ENCODE measurements around the gene PTGDS.

The PTGDS gene

DNA sequence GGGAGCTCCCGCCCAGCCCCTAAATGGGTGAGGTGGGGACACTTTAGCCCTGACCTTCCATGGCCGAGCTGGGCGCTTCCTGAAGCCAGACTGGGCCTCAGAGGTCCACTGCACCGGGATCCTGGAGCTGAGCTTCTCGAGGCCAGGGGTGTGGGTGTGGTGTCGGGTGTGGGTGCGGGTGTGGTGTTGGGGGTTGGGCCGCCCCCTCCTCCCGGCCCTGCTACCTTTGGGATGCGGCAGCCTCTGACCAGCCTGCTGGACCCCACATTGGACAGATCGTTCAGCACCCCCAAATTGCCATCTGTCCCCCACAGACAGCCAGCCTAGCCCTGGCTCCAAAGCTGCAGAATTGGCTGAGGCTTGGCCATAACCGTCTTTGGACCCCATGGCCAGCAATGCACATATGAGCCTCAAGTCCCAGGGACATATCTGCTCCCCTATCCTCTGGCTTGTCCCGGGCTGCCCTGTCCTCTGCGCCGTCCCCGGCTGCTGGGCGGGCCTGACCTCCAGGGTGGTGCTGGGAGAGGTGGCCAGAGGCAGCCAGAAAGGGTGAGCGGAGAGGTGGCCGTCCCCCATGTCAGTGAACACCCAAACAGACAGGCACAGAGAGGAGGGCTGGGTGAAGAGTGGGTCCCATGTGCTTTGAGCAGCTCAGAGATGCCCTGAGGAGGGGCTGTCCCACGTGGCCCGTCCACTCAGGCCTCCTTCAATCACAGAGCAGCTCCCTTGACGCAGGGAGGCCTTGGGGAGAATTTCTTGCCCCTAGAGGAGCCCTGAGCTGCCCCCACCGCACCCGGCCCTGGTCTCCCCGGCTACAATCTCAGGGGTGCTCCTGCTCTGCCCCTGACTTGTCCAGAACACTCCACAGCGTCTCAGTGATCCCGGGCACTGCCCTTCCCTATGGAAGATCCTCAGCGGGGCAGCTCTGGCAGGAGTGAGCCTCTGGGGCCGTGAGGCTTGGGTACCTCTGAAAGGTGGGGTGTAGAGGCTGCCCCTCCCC lies 3.4 kb upstream of the PTGDS start:
- no peak for DNase-seq (ENCODE audit: low read depth)

DNA sequence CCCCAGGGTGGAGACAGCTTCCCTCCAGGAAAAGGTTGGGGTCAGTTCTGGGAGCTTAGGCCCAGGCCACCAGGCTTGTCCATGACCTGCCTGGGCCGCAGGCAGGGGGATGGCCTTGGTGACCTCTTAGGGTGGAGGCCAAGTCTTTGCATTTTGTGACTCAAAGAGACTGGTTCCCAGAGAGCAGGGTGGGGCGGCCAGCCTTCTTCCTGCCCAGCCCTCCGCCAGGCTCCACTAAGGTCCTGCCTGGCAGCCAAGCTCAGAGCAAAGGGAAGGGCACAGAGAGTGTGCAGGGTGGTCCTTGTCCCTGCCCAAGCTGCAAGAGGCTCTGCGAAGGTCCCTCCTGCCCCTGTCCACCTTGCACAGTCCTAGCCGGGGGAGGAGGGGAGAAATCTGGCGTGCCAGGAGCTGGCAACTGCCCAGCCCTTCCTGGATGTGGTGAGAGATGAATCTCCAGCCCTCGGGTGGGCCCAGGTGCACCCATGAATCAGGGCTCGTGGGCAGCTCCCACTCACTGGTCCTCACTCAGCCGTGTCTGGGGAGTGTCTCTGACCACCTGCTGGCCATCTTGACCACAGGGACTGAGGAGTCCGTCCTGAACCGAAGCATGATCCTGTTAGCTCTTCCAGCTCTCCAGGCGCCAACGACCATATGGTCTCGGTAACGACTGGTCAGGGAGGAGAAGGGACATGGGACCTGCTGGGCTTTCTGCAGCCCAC lies 2.3 kb upstream of the PTGDS start:
- DNase-seq (ENCODE audit: low read depth), result no peak

DNA sequence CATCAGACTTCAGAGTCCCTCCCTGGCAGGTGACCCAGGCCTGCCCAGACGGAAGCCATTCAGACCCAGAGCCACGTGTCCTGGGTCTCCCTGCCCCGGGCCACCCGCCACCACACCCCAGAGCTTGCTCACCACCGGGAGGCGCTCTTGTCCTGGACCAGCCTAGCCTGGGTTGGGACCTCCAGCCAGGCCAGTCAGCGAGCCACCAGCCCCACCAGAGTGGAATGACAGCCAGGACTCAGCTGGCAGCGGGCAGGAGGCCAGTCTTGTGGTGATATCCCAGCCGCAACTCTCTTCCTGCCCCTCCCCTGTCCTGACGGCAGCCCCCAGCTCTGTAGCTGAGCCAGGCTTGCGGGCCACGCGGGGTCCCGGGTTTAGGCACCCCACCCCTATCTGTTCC lies 1.7 kb upstream of the PTGDS start:
- DNase-seq (ENCODE audit: low read depth), result no peak

DNA sequence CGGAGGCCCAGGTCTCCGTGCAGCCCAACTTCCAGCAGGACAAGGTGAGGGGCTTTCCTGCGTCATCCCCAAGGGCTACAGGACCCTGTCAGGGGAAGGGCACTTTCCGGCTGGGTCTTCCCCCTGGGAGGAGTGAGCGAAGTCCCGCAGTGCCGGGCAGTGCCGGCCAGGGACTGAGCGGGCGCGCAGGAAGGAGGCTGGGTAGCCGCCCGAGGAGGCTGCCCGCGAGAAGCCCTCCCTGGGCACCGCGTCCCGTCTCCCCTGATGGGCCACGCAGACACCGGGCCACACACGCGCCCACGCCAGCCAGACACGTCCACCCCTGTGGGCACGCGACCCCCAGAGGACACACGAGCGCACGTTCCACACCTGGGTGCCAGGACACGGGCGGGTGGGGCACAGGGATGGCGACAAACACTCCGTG lies 357 bp downstream of the PTGDS start:
- no peak for DNase-seq (ENCODE audit: low read depth)

DNA sequence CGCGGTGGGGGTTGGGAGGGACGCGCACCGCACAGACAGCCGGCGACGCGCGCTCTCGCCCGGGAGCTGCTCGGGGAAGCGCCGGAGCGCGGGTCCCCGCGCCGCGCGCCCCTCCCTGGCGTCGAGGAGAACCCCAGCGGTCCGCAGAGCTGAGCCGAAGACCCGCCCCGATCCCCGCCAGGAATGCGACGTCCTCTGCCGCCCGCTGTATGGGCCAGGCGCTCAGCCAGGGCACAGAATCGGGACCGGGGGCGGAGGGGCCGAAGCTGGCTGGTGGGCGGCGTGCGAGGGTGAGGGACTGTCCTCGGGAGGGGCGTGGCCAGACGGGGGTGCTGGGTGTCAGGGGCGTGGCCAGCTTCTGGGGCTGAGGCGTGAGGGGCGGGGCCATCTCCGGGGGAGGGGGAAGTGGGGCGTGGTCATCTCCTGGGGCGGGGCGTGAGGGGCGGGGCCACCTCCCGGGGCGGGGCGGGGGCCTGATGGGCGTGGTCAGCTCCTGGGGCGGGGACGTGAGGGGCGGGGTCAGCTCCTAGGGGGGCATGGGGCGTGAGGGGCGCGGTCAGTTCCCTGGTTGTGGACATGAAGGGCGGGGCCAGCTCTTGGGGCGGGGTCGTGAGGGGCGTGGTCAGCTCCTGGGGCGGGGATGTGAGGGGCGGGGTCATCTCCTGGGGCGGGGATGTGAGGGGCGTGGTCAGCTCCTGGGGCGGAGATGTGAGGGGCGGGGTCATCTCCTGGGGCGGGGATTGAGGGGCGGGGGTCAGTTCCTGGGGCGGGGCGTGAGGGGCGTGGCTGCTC lies 965 bp downstream of the PTGDS start:
- DNase-seq (ENCODE audit: low read depth), result no peak

DNA sequence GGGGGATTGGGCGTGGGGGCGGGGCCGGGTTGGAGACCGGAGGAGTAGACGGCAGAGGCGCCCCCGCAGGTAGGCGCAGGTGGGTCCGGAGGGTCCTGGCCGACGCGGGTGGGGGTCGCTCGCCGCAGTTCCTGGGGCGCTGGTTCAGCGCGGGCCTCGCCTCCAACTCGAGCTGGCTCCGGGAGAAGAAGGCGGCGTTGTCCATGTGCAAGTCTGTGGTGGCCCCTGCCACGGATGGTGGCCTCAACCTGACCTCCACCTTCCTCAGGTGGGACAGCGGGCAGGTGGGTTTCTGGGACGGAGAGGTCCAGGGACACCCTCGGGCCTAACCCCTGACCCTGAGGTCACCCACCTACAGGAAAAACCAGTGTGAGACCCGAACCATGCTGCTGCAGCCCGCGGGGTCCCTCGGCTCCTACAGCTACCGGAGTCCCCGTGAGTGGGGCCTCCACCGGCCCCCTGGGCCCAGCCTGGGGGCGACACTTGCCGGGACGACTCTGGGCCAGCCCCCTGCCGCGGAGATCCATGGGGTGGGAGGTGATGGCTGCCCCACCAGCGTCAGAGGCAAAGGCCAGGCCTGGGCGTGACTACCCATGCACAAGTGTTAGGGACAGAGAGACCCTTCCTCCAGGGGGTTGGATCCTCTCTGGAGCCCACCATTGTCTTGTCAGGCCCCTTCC lies 1.7 kb downstream of the PTGDS start:
- no peak for DNase-seq (ENCODE audit: low read depth)

DNA sequence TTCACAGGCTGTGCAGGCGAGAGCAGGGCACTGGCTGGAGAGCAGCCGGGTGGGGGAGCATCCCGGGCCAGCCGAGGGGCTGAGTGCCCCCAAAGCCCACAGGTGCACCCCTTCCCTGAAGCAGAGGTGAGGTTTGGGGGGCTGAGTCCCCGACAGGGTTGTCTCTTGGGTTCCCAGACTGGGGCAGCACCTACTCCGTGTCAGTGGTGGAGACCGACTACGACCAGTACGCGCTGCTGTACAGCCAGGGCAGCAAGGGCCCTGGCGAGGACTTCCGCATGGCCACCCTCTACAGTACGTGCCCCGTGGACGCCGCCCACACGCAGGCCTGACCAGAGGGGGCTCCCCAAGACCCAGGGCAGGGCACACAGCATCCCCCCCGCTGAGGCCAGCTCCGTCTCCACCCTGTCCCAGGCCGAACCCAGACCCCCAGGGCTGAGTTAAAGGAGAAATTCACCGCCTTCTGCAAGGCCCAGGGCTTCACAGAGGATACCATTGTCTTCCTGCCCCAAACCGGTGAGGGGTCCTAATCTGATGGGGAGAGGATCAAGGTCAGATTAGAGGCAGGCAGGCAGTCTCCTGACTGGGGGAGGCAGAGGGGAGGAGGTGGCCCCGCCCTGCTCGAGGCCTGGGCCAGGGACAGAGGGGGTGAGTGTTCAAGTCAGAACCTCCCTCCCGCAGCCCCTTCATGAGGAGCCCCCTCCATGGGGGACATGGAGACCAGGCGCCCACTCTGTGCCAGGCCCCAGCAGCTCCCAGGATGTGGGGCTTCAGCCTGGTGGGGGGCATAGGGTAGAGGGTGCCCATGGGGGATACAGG lies 2.7 kb downstream of the PTGDS start:
- no peak for DNase-seq (ENCODE audit: low read depth)

DNA sequence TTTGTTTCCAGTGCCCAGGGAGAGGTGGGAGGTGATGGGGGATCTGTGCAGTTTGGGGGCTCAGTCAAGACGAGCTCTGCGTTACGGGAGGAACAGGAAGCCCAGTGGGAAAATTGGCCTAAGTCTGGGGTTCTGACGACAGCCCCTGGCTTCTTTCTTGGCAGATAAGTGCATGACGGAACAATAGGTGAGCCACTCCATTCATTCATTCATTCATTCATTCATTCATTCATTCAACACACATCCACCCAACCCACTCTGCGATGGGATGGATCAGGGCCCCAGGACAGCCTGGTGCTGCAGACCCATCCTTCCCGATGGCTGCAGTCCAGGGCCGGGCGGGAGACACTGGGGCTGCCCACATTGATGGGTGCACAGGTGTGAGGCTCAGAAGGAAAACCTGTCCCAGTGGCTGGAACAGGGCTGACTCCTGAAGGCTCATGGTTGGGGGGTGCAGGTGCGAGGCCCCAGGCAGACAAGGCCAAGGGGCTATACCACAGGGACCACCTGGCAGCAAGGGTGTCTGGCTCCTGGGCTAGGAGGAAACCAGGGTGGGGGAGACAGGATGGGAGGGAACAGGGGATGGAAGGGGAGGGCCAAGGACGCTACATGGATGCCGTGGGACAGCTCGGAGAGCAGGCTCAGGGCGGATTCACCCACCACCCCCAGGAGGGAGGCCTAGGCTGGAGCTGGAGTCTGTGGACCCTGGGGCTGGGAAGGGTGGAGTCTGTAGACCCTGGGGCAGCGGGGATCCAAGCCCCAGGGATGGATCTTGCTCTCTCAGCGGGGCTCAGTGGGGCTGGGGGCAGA lies 3.6 kb downstream of the PTGDS start:
- no peak for DNase-seq (ENCODE audit: low read depth)

DNA sequence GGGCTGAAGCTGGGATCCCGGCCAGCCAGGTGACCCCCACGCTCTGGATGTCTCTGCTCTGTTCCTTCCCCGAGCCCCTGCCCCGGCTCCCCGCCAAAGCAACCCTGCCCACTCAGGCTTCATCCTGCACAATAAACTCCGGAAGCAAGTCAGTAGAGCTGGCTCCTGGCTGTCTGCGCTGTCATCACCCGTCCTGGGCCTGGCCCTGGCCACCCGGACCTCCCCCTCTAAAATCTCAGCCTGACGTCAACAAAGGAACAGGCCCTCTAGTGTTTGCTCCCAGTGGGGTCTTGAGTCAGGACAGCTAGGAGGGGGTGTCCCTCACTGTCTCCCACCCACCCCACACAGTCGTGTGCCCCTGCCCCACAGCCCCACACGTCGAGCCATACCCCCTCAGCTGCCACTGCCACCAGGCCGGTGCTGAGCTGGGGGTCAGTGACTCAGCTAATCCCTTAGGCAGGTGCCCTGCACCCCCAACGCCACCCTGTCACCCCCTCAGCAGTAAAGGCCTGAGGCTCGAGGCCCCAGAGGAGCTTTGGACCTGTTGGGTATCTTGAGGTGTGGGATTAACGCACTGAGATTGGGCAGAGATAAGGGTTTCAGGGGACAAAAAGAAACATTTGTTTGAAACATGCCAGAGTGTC lies 4.4 kb downstream of the PTGDS start:
- DNase-seq (ENCODE audit: low read depth), result no peak

DNA sequence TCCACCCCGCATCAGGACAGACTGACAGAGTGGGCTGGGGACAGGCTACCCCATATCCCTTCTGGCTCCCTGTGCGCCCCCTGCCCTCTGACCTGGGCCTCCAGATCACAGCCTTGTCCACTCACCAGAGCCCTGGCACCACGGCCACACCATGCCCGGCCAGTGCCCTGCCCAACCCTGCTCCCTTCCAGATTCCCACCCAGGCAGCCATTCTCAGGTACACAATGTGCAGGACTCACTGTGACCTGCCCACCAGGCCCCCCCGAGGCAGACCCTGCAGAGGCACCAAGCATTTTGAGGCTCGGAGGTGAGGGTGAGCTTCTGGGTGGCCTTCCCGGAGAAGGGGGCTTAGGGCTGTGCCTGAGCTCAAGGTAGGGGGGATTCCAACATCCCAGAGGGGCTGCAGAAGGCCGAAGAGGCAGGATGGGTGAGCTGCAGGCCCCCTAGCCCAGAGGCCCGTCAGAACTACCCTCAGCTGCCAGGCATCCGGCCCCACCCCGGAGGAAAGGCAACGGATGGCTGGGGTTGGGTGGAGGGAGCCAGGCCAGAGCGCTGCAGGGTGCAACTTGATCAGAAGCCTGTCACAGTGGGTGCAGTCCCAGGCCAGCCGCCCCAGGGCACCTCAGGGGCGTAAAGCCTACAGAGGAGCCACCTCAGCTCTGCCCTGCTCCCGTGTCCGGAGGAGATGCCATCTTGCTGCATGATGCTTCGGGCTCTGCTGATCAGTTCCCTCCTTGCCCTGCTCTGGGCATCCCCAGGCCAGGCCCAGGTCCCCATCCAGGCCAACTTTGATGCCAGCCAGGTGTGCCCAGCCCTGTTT lies 5.1 kb downstream of the PTGDS start, which contains the start of gene LCNL1:
Gene LCNL1, plus strand, starts transcription at position 762 of the 820 bp plus-strand sequence. CDS start 594 bp downstream, outside the sequence.
- DNase-seq (ENCODE audit: low read depth), result no peak

DNA sequence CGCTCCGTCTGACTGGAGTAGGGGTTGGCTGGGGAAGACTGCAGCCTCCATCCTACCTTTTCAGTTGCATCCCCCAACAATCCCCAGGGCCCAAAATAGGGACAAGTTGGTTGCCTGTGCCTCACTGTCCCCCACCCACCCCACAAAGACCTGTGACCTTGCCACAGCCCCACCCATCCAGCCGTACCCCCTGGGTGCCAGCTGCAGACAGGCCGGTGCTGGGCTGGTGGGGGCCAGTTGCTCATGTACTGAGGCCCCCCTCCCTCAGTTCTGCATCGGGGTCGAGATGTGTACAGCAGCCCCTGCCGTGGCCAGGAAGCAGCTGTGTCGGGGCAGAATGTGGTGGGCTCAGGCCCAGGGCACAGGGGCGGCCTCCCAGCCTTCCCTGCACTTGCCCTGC lies 5.9 kb downstream of the PTGDS start:
- no peak for DNase-seq (ENCODE audit: low read depth)

DNA sequence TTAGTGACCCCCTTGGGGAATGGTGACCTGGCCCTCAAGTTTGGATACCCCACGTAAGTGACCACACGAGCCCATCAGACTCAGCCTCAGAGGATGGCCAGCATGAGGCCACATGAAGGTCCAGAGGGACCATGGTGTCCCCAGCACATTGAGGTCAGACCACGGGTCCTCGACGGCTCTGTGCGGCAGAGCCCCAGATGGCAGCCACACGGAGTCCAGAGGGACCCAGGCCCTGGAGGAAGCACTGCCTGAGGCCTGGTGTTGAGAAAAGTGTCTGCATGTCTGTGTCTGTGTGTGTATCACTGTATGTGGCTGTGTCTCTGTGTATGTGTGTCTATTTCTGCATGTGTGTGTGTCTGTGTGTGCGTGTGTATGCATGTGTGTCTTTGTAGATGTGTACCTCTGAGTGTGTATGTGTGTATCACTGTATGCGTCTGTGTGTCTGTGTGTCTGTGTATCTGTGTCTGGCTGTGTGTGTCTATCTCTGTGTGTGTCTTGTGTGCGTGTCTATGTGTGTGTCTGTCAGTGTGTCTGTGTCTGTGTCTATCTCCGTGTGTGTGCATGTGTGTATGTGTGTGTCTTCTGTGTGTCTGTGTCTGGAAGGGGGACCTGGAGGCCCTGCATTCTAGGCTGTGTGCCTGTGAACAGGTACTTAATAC lies 6.5 kb downstream of the PTGDS start:
- DNase-seq (ENCODE audit: low read depth), result no peak

DNA sequence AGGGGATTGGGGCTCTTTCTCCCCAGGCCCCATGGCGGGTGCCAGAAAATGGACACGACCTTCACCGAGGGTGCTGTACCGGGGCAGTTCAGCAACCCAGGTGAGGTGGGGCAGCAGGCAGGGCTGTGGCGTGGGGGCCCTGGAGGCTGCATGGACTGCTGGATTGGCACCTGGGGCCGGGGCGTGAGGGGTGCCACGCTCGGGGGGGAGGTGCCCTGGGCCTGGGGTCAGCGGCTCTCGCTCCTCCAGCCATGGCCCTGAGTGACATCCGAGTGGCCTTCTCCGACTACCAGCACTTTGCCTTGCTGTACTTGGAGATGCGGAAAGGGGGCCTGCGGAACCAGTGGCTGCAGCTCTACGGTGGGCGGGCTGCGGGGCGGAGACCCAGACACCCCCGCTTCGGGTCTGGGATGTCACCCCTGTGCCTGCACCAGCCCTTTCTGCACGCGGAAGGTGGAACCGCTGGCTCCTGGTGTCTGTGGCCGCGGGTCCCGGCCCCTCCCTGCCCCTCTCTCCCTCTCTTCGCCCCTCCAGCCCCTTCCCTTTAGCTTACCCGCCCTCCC lies 7.2 kb downstream of the PTGDS start:
- no peak for DNase-seq (ENCODE audit: low read depth)

DNA sequence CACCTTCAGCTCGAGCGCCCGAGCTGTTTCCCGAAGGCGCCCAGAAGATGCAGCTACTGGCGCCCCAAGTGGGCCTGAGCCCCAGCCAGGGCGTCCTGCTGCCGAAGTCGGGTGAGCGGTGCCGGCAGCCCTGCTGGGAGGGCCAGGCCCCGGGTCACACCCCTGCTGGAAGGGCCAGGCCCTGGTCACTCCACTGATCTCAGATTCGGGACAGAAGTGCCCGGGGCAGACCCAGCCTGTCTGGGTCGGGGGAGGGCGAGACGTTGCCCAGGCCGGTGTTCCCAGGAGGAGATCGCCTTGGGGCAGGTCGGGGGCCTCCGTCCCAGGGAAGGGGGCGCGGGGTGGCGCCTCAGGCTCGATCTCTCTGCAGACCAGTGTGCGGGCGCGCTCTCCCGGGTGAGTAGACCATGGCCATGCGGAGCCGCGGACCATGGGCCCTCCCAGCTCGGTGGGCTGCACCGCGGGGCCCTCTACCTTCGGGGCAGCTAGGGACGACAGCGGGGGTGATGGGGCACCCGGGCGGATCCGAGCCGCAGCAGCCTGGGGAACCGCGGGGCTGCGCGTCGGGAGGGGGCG lies 7.8 kb downstream of the PTGDS start:
- no peak for DNase-seq (ENCODE audit: low read depth)

DNA sequence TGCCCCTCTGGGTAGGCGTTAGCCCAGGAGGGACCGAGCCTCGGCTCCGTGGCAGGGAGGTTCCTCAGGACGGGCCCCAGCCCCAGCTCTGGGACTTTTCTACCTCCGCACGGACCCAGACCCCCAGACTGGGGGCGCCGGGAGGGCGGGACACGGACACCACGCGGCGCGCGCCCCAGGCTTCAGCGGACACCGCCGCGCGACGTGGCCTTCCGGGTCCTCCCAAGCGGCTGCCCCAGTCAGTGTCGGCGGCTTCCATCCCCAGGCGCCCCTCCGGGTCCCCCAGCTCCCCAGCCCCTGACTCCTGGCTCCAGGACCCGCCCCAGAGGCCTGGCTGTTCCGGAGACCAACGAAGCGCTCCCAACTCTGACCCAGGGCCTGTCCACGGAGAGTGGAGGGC lies 8.5 kb downstream of the PTGDS start:
- DNase-seq (ENCODE audit: low read depth), result no peak

DNA sequence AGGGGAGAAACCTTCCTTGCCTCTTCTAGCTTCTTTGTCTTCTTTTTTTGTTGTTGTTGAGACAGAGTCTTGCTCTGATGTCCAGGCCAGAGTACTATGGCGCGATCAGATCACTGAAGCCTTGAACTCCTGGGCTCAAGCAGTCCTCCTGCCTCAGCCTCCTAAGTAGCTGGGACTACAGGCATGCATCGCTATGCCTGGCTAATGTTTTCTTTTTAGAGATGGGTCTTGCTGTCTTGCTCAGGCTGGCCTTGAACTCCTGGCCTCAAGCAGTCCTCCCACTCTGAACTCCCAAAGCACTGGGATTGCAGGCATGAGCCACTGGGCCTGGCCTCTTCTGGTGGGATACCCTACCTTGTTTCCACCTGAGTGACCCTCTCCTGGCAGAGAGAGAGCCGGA lies 11.6 kb downstream of the PTGDS start:
- DNase-seq (ENCODE audit: low read depth), result no peak

DNA sequence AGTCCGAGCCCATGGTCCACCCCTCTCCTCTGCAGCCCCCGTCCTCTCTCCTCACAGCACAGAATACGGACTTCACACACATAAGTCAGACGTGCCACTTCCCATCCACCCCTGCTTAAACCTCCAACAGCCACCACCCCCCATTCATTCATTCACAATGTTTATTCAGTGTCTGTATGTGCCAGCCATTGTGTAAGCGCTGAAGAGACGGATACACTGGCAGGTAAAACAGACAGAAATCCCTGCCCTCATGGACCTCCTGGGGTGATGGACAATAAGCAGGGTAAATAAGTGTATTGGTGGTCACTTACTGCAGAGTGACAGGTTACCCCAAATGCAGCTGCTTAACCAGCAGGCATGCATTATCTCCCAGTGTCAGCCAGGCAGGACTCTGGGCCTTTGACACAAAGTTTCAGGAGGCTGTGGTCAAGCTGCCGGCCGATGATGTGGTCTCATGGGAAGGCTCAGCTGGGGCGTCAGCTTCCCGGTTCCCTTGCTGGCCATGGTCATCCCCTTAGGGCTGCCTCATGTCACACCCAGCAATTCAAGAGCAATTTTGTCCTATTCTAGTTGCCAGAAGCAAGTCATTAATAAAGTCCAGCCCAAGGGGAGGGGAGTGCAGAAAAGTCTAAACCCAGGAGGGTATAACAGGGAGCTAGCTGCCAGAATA lies 13.1 kb downstream of the PTGDS start:
- DNase-seq (ENCODE audit: low read depth), result no peak

All from fibroblast of the conjunctiva (primary cell).